PC-9 (cell line): ENCODE results near the gene MZT2B. TPM values are rescaled to one million over a fixed set of nuclear protein-coding genes. Genes with fewer than 3 reads are reported as not detected.
"Not testable (repeated sequence)": the region's sequence is repeated elsewhere in the genome, so short reads cannot be mapped to it uniquely, and the experiment has no call there.

Source experiments
- BruUV-seq: library from RNA; stranded (reverse); fragments of 400-500 nt; replicated peaks from 2 replicates; lab custom pipeline; 2021; lab: Mats Ljungman, UMichigan
- CTCF ChIA-PET: fragments of 300-600 bp; sonication (Branson Sonifier 250); formaldehyde crosslinking; loops from one replicate; lab custom pipeline; 2022; ENCODE audit warnings: antibody characterized with exemption; lab: Charles Lee
- POLR2A ChIA-PET: fragments of 300-600 bp; sonication (Branson Sonifier 250); formaldehyde crosslinking; loops from one replicate; lab custom pipeline; 2022; ENCODE audit warnings: antibody characterized with exemption; ENCODE audit not compliant: unreplicated experiment; lab: Charles Lee
- DNase-seq, 2 experiments: peaks; one replicate each; pipeline versions ENCODE4 v3.0.0 to v3.0.0-alpha.2; 2015 to 2022; ENCODE audit warnings: mixed read lengths in 1 of 2
- H2AFZ ChIP-seq: fragments of 200-600 bp; sonication (generic); 2 replicates; pipeline ENCODE4 v1.8.1; 2017; ENCODE audit warnings: antibody characterized with exemption
- H3F3A ChIP-seq: fragments of 200-600 bp; sonication (generic); 2 replicates; pipeline ENCODE4 v1.8.1; 2017; ENCODE audit warnings: antibody characterized with exemption, mild to moderate bottlenecking, low read depth; ENCODE audit not compliant: insufficient read depth
- H3K27ac ChIP-seq: fragments of 200-600 bp; sonication (generic); 2 replicates; pipeline ENCODE4 v1.6.1; 2016; ENCODE audit warnings: mixed run types
- H3K27me3 ChIP-seq: fragments of 200-600 bp; sonication (generic); 2 replicates; pipeline ENCODE4 v1.6.1; 2016; ENCODE audit warnings: low read depth, mixed run types; ENCODE audit not compliant: insufficient read depth
- H3K36me3 ChIP-seq: fragments of 200-600 bp; sonication (generic); 2 replicates; pipeline ENCODE4 v1.6.1; 2016; ENCODE audit warnings: low read depth, mixed run types
- H3K4me1 ChIP-seq: fragments of 200-600 bp; sonication (generic); replicated peaks from 2 replicates; pipeline ENCODE4 v1.6.1; 2016; ENCODE audit warnings: mixed run types; ENCODE audit not compliant: insufficient read depth
- H3K4me2 ChIP-seq: fragments of 200-600 bp; sonication (generic); 2 replicates; pipeline ENCODE4 v1.6.1; 2017; ENCODE audit warnings: mixed run types
- H3K4me3 ChIP-seq: fragments of 200-600 bp; sonication (generic); 2 replicates; pipeline ENCODE4 v1.6.1; 2016; ENCODE audit warnings: mixed run types
- H3K79me2 ChIP-seq: fragments of 200-600 bp; sonication (generic); 2 replicates; pipeline ENCODE4 v1.6.1; 2017; ENCODE audit warnings: low read depth, mixed run types
- H3K9me2 ChIP-seq: fragments of 200-600 bp; sonication (generic); 2 replicates; pipeline ENCODE4 v1.8.1; 2017; ENCODE audit warnings: mild to moderate bottlenecking; ENCODE audit not compliant: insufficient read depth
- H3K9me3 ChIP-seq: fragments of 200-600 bp; sonication (generic); 2 replicates; pipeline ENCODE4 v1.8.1; 2016; ENCODE audit warnings: low read depth; ENCODE audit not compliant: insufficient read depth
- H4K20me1 ChIP-seq: fragments of 200-600 bp; sonication (generic); 2 replicates; pipeline ENCODE4 v1.8.1; 2017; ENCODE audit not compliant: insufficient read depth
- EZH2 ChIP-seq: fragments of 200-600 bp; sonication (generic); IDR thresholded peaks from 2 replicates; pipeline ENCODE4 v1.8.0; 2017; ENCODE audit warnings: antibody characterized with exemption, low read depth
- intact Hi-C: fragments of 100-400 bp; cut with micrococcal nuclease; formaldehyde crosslinking; loops from one replicate; pipeline ENCODE4 v1.10.0; 2022; ENCODE audit not compliant: unreplicated experiment
- total RNA-seq: library from RNA; stranded (reverse); gene quantifications from 2 replicates; pipeline ENCODE4 v1.2.3, GENCODE V29; 2021
- TF ChIP-seq, protein P1 (sequence below): fragments of 200-600 bp; sonication (generic); conservative IDR thresholded peaks from 2 replicates; pipeline ENCODE4 v1.6.1; 2017; ENCODE audit warnings: mixed run types, antibody characterized with exemption, mild to moderate bottlenecking, moderate library complexity

MZT2B gene
- total RNA-seq, 1 experiment from 2014 or later: 313 TPM

GRCh38 chr2:130198343-130198742, 16.3 kb downstream of the MZT2B start, which contains the start of gene TUBA3E:
TUBA3E (minus strand) TSS chr2:130198439; CDS start chr2:130198360, 79 bp downstream.
- Histone ChIP-seq H4K20me1 (no peaks in the 10 kb centered on the region), H3K9me3 (no peaks in the 10 kb centered on the region), H3K9me2 (no peaks in the 10 kb centered on the region), H3K4me3 (no peak within 1 kb of the TSS), H3K4me1 (no peaks in the 10 kb centered on the region), H3K4me2 (no peak within 1 kb of the TSS), H2AFZ (no peak within 1 kb of the TSS), H3F3A (no peaks in the 10 kb centered on the region), H3K27ac (no peak within 1 kb of the TSS), H3K27me3 (no peaks in the 10 kb centered on the region), H3K36me3 (no peaks in the 10 kb centered on the region), H3K79me2 (no peaks in the 10 kb centered on the region)
- POLR2A ChIA-PET: no interaction called here
- CTCF ChIA-PET: no interaction called here
- TF ChIP-seq EZH2: no peak
- TF ChIP-seq, protein P1, sequence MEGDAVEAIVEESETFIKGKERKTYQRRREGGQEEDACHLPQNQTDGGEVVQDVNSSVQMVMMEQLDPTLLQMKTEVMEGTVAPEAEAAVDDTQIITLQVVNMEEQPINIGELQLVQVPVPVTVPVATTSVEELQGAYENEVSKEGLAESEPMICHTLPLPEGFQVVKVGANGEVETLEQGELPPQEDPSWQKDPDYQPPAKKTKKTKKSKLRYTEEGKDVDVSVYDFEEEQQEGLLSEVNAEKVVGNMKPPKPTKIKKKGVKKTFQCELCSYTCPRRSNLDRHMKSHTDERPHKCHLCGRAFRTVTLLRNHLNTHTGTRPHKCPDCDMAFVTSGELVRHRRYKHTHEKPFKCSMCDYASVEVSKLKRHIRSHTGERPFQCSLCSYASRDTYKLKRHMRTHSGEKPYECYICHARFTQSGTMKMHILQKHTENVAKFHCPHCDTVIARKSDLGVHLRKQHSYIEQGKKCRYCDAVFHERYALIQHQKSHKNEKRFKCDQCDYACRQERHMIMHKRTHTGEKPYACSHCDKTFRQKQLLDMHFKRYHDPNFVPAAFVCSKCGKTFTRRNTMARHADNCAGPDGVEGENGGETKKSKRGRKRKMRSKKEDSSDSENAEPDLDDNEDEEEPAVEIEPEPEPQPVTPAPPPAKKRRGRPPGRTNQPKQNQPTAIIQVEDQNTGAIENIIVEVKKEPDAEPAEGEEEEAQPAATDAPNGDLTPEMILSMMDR: no peak
- no TSS peak for BruUV-seq
- DNase-seq: no peak
- intact Hi-C loops: no loop called here

DNA sequence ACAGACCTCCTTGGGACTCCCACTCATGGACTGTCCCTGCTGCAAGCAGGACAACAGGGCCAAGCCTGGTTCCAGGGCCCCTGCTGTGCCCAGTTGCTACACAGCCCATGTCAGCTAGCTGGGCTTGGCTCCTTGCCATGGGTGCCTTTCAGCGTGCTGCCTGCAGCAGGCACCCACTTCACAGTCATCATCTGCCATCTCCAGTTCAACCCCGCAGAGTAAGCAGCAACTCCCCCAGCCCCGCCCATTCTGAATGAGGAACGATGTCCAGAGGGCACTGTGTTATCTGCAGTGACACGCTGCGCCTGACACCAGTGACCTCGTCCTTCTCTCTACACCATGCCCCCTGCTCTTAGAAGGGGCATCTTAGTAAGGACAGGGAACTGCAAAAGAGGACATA, 20.5 kb downstream of the MZT2B start:
- H3K4me1 ChIP-seq, H3K27ac ChIP-seq, H3K79me2 ChIP-seq, H3K9me2 ChIP-seq, H3K36me3 ChIP-seq, H3K4me3 ChIP-seq, DNase-seq, CTCF ChIA-PET, H3F3A ChIP-seq, intact Hi-C loops, POLR2A ChIA-PET, BruUV-seq, H3K9me3 ChIP-seq, H3K4me2 ChIP-seq, H3K27me3 ChIP-seq, H2AFZ ChIP-seq, H4K20me1 ChIP-seq: not testable (repeated sequence)

GRCh38 chr2:130203150-130203549, 21.1 kb downstream of the MZT2B start:
- H3K36me3 ChIP-seq, H3K4me3 ChIP-seq, H2AFZ ChIP-seq, H3F3A ChIP-seq, H3K4me2 ChIP-seq, DNase-seq, BruUV-seq, H3K27me3 ChIP-seq, intact Hi-C loops, CTCF ChIA-PET, POLR2A ChIA-PET, H3K4me1 ChIP-seq, H3K9me3 ChIP-seq, H3K9me2 ChIP-seq, H3K79me2 ChIP-seq, H4K20me1 ChIP-seq, H3K27ac ChIP-seq: not testable (repeated sequence)

DNA sequence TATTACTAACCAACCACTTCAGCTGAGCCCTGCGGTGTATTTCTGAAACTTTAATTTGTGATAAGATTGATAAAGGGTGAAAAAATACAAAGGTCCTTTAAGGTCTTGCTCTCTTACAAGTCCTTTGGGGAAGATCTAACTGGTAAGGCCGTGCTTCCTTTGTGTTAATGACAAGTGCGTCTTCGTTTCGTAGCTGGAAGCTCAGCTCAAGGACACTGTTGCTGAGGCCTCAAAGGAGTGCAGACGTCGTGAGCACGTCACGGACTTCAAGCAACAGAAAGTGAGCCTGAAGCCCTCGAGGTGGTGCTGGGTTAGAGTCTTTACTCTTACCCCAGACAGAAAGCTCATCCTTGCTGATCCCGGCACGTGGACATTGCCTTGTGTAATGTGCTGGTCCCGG, 25.0 kb downstream of the MZT2B start:
- H3K27me3 ChIP-seq, H3K36me3 ChIP-seq, H3F3A ChIP-seq, H3K79me2 ChIP-seq, H3K4me3 ChIP-seq, CTCF ChIA-PET, DNase-seq, POLR2A ChIA-PET, H3K27ac ChIP-seq, BruUV-seq, intact Hi-C loops, H4K20me1 ChIP-seq, H2AFZ ChIP-seq, H3K9me3 ChIP-seq, H3K4me1 ChIP-seq, H3K4me2 ChIP-seq, H3K9me2 ChIP-seq: not testable (repeated sequence)

- H3K4me2 ChIP-seq, intact Hi-C loops, H4K20me1 ChIP-seq, DNase-seq, H3K4me1 ChIP-seq, H3K36me3 ChIP-seq, H3K9me2 ChIP-seq, H3K27ac ChIP-seq, H3F3A ChIP-seq, H3K9me3 ChIP-seq, H3K79me2 ChIP-seq, H3K4me3 ChIP-seq, H2AFZ ChIP-seq, CTCF ChIA-PET, POLR2A ChIA-PET, BruUV-seq, H3K27me3 ChIP-seq: not testable (repeated sequence)
Observed at GRCh38 chr2:130219147-130219546, 37.1 kb downstream of the MZT2B start.

GRCh38 chr2:130220505-130220904, 38.4 kb downstream of the MZT2B start:
- CTCF ChIA-PET, H2AFZ ChIP-seq, H3K27ac ChIP-seq, H3K36me3 ChIP-seq, H3K79me2 ChIP-seq, H3K4me2 ChIP-seq, BruUV-seq, H3F3A ChIP-seq, DNase-seq, H3K9me3 ChIP-seq, H3K9me2 ChIP-seq, H3K4me1 ChIP-seq, H3K4me3 ChIP-seq, POLR2A ChIA-PET, intact Hi-C loops, H4K20me1 ChIP-seq: not testable (repeated sequence)
- H3K27me3 ChIP-seq: peaks cover 16% of the 10 kb centered on the region

DNA sequence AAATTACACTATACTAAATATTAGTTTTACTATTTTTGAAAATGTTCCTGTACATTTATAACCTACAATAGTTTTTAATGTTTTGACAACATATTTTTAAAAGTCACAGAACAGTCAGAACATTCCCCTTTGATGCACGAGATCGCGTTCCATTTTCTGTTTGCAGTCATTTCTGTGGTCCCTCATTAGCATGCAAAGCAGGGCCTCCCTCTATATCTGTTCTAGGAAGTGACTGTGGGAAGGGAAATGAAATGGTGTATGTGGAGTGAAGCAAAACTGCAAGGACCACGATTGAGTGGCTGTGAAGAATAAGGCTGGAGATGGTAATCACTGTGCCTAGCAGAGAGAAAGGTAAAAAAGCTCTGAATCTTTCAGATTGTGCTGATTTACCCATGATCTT, 40.5 kb downstream of the MZT2B start:
- H3K79me2 ChIP-seq, H3K36me3 ChIP-seq, H3F3A ChIP-seq, DNase-seq, H3K4me2 ChIP-seq, H3K4me1 ChIP-seq, H3K4me3 ChIP-seq, H3K27ac ChIP-seq, CTCF ChIA-PET, POLR2A ChIA-PET, H3K9me3 ChIP-seq, intact Hi-C loops, H3K9me2 ChIP-seq, BruUV-seq, H4K20me1 ChIP-seq, H2AFZ ChIP-seq: not testable (repeated sequence)
- H3K27me3 ChIP-seq: peaks cover 24% of the 10 kb centered on the region
